ENCODE data around the gene PLAAT4.
"Not testable (repeated sequence)": the region's sequence is repeated elsewhere in the genome, so short reads cannot be mapped to it uniquely, and the experiment has no call there.

Gene PLAAT4

GRCh38 chr11:63547061-63547460 is 10.5 kb downstream of the PLAAT4 start:
- DNase-seq: no peak

DNA sequence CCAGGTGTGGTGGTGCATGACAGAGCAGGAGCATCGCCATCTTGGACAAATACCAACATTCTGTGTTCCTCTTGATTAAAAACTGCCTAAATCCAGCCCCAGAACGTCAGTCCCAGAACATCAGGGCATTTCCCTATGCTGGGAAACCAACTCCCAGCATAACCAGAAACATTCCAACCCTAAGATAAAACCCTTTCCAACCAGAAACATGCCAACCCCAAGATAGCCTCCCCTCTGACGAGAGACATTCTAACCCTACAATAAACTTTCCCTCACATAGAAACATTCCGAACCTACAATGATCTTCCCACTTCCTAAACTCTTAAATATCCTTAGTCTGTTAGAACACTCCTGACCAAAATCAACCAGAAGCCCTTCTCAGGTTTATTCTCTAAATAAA is 11.6 kb downstream of the PLAAT4 start:
- no peak for DNase-seq

DNA sequence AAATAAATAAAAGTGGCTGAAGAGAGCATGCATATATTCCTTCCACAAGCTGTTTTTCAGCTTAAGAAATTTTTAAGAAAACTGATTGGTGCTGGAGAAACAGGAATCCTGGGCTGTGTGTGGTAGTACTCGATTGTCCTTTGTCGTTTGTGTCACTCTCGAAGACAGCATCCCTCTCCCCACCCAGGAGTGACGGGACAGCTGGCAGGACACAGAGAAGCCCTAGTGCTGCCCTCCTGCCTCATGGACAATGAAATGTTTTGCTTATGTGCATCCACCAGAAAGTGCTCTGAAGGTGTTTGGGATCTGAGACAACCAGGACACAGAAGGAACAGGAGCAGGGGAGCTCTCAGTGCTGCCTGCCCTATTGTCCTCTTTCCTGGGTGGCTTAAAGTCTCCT is 12.8 kb downstream of the PLAAT4 start:
- DNase-seq: no peak

DNA sequence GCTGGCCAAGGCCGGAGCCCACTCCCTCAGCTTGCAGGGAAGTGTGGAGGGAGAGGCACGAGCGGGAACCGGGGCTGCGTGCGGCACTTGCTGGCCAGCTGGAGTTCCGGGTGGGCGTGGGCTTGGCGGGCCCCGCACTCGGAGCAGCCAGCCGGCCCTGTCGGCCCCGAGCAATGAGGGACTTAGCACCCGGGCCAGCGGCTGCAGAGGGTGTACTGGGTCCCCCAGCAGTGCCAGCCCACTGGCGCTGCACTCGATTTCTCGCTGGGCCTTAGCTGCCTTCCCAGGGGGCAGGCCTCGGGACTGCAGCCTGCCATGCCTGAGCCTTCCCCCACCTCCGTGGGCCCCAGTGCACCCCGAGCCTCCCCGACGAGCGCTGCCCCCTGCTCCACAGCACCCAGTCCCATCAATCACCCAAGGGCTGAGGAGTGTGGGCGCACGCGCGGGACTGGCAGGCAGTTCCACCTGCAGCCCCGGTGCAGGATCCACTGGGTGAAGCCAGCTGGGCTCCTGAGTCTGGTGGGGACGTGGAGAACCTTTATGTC is 13.6 kb downstream of the PLAAT4 start:
- DNase-seq: not testable (repeated sequence)

DNA sequence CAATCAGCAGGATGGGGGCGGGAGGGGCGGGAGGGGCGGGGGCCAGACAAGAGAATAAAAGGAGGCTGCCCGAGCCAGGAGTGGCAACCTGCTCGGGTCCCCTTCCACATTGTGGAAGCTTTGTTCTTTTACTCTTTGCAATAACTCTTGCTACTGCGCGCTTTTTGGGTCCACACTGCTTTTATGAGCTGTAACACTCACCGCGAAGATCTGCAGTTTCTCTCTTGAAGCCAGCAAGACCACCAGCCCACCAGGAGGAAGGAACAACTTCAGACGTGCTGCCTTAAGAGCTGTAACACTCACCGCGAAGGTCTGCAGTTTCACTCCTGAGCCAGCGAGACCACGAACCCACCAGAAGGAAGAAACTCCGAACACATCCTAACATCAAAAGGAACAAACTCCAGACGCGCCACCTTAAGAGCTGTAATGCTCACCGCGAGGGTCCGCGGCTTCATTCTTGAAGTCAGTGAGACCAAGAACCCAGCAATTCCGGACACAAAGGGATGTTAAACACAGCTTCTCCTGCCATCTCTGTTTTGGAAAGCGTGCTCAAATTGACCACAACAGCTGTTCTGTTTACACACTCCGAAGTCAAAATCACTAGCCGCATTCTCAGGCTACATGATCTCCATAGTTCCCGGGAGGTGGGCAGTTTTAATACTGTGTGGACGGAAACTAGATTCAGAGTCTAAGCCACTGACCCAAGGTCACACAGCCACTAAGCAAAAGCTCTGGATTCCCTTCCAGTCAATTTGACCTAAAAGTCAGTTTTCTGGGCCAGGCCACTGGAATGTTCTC is 14.7 kb downstream of the PLAAT4 start:
- no peak for DNase-seq

DNA sequence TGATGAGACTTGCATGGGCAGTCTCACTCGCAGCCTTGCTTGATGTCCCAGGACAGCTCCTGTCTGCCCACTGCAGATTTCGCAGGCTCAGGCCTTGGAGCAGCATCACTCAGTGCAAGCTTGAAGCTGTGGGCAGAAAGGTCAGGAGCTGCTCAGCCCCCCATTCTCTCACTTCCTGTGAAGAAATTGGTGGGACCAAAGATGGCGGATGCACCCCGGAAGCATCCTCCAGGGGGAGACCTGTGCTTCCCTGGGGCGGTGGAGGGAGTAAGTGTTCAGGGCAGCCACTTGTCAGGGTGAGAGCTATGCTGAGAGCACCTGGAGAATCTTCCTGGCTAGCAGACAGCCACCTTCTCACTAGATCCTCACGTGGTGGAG is 15.3 kb downstream of the PLAAT4 start:
- DNase-seq: no peak

DNA sequence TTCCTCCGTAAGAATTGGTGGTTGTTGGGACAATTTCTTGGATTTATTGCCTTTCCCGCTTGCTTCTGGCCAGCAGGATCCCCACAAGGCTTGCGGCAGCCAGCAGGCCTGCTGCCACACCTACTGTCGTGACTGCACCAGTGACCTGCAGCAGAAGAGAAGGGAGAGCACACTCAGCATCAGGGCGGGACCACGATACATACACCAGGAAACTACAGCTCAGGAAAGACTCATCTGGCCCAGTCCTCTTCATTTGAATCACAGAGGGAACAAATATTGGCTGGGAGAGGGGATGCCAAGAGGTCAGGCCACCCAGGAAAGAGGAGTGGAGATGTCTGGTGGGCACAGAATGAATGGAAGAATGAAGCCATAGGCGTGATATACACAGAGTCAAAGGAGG is 16.3 kb downstream of the PLAAT4 start:
- DNase-seq: no peak

DNA sequence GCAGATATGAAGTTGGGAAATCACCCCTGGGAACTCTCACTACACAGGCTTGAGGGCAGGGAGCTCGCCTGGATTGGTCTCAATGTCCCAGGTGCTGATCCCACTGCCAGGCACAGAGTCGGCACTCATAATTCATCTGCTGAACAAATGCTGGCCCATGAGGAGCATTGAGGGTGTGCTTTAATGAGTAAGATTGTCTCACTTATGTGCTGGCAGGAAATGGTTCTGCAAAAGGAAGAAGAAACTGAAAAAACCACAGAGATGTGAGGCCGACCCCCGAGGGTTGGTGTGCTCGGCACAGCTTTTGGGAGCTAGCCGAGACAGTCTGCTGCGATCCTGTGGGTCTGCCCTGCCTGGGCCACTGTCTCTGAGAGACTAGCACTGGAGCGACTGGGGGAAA is 17.2 kb downstream of the PLAAT4 start:
- peak; percentile 57 for DNase-seq

- no peak for DNase-seq
Observed at GRCh38 chr11:63554877-63555223, 18.2 kb downstream of the PLAAT4 start.

DNA sequence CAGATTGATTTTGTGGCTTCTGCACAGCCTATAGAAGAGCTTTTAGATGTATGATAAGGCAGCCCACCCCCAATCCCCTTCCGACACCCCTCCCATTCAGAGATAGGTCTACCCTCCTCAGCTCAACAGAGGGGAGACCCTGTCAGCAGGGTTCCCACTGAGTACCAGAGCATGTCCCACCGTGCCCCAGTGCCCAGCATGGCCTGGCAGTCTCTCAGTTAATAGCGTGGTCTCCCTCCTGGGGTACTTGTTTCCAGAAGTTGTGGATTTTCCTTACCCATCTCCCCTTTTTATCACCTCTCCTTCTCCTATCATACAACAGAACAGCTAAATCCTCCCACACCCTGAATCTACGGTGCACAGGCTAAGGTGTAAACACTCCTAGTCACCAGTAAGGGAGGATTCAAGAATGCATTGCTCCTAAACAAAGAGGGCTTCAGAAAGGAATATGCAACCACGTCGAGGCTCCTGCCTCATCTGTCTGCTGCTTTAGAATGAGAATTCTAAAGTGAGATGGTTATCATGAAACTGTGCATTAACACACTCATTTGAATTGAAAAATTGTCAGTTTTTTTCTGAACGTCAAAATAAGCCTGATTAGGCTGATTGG is 19.9 kb downstream of the PLAAT4 start:
- no peak for DNase-seq

GRCh38 chr11:63557570-63557969 is 21.0 kb downstream of the PLAAT4 start:
- DNase-seq: no peak

DNA sequence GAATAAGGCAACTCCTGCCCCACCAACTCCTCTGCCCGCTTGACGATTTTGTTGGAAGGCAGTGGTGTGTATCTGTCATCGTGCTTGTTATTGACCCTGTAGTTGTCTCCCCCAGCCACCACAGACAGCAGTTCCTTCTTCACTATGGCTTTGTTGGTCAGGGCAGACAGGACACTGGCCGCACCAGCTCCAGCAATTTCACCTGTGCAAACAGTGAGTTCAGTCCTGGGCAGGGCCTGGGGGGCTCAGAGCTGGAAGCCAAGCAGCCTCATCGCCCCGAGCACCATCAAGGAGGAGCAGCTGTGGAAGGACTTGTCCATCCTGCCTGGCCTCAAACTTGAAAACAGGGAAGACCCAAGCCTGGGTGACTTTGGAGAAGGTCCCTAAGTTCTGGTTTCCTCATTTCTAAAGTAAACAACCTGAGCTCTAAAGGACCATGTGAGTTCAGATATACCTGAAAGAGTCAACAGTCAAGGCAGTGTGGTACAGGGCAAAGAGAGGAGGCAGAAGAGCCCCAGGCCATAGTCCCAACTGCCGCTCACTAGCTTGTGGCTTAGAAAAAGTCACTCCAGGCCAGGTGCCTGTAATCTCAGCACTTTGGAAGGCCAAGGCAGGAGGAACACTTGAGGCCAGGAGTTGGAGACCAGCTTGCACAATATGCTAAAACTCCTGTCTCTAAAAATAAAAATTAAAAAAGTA is 22.0 kb downstream of the PLAAT4 start:
- no peak for DNase-seq

- no peak for DNase-seq
Observed at GRCh38 chr11:63560506-63561180, 24.0 kb downstream of the PLAAT4 start.

DNA sequence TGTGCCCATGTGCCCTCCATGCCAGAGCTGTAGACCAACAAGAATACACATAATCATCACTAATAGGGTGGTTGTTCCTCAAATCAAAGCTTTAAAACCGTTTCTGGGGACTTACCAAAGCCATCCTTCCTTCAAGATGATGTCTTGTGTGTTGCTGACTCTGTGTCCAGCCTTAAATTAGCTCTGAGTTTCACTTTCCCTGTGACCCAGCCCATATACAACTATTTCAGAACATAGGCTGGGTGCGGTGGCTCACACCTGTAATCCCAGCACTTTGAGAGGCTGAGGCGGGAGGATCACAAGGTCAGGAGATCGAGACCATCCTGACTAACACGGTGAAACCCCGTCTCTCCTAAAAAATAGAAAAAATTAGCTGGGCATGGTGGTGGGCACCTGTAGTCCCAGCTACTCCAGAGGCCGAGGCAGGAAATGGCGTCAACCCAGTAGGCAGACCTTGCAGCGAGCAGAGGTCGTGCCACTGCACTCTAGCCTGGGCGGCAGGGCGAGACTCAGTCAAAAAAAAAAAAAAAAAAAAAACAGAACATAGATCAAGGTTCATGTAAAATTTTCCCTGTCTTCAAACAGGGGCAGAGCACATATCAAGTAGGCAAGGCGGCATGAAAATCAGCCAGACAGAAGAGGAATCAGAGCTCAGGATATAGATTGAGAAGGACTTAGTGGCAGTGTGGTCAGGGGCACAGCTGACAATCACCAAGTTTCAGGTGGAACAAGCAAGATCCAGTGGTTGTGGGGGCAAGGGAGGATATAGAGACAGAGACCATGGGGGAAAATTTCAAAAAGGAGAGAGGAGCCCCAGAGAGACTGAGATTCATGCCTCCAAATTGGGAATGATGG is 26.8 kb downstream of the PLAAT4 start, which contains the start of gene PLAAT2:
TSS of gene PLAAT2 (minus strand) at position 179 of the 855 bp plus-strand sequence. CDS start at position 124, 55 bp downstream.
- no peak for DNase-seq

- DNase-seq: no peak
Observed at GRCh38 chr11:63564056-63564774, 27.6 kb downstream of the PLAAT4 start.

GRCh38 chr11:63564784-63565350 is 28.3 kb downstream of the PLAAT4 start:
- DNase-seq: no peak

DNA sequence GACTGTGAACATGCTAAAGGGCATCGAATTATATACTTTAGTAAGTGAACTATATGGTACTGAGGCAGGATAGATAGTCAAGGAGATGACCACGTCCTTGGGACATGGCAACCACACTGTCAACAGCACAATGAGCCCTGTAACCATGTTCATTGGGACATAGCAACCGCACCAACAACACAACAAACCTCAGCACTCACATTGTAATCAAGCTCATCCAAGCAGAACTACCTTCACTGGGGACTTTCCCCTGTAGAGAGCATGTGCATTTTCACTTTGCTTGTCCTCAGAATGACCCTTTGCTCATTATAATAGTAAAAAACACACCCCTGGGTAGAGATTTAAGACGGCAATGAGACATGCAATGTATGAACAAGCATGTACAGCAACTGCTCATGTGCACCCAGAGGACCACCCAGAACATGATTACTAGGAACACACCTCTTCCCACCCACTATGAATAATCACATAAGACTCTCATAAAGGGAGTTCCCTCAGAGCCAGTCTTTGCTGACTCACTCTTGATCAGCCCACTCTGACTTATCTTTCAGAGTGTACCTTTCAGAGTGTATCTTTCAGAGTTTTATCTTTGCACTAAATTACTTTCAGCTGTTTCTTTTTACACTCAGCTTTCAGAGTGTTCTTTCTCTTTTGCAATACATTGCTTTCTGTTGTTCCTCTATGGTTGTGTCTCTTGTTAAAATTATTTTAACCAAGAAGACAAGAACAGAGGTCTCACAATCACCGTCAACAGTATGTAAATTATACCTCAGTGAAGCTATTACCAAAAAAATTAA is 30.6 kb downstream of the PLAAT4 start:
- peak; percentile 90 for DNase-seq

DNA sequence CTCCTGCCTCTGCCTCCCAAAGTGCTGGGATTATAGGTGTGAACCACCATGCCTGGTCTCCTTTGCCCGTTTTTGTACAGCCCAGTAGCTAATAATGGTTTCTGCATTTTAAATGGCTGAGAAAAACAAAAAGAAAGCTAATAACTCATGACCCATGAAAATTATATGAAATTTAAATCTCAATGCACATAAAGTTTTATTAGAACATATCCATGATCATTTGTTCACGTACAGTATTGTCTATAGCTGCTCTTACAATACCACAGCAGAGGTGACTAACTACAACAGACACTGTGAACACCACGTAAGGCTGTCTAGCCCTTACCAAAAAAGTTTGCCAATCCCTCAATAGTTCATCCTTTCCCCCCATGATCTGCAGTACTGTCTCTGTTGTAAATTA is 33.0 kb downstream of the PLAAT4 start:
- no peak for DNase-seq

DNA sequence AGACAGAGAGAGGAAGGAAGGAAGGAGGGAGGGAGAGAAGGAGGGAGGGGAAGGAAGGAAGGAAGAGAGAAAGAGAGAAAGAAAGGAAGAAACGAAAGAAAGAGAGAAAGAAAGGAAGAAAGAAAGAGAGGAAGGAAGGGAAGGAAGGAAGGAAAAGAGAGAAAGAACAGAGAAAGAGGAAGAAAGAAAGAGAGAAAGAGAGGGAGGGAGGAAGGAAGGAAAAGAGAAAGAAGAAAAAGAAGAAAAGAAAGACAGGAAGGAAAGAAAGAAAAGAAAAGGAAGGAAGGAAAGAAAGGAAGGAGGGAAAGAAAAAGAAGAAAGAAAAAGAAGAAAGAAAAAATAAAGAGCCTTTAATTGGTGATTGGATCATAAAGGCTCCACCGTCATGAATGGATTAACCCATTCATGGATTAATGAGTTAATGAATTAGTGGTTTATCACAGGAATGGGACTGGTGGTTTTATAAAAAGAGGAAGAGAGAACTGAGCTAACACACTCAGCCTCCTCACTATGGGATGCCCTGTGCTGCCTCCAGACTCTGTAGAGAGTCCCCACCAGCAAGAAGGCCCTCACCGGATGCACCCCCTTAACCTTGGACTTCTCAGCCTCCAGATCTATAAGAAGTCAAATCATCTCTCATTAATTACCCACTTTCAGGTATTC is 35.5 kb downstream of the PLAAT4 start:
- DNase-seq: no peak
